Fibroblast of gingiva (primary cell): ENCODE data around the gene DNAH11.
"Not testable (repeated sequence)": the region's sequence is repeated elsewhere in the genome, so short reads cannot be mapped to it uniquely, and the experiment has no call there.

Experiments used
- DNase-seq: peaks from one replicate; pipeline ENCODE4 v3.0.0-alpha.2; 2011; ENCODE audit warnings: low read depth

The DNAH11 gene

DNA sequence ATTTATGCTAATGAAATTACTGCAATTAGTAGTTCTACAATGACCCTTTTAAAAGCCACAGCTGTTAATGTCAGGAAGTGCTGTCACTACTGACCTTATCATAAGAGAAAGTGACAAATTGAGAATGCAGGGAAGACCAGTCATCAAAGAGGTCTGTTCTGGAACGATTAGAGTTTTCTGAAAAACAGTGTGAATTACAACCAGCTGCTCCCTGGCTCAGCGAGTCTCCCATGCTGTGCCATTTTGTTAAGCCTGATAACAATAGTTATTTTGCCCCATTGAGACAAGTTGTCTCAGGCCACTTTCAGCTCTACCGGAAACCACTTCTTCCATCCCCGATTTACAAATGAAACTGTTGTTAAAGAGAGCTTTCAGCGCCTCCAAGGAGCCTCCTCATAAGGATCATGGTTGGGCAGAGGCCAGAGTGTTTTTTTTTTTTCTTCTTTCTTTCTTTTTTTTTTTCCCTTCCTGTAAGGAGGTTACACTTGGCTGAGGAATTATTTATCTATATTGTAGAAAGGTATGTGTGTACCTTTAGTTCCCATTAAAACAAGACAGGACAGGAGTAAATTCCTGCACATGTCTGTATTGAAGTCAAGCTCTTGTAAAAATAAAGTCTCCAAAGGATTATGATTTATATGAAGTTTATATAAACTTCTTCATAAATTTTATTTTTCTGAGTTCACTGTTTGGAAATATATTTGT, 229.2 kb downstream of the DNAH11 start:
- no peak for DNase-seq

DNA sequence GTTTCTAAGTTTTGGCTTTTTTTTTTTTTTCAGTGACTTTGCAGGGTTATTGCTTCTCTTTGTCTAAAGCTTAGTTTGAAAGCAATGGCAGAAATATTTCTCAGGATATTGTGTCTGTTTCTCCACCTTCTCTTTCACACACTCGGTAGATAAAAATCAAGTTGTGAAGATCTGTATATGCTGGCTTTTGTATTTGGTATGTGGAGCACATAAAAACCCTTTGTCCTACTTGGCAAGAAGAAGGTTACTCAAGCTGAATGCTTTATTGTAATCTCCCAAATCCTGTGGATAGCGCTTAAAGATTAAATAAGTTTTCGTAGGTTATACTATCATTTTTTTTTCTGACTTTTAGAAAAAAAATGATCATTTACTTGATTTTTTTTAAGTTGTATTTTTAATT, 230.5 kb downstream of the DNAH11 start:
- DNase-seq = no peak

DNA sequence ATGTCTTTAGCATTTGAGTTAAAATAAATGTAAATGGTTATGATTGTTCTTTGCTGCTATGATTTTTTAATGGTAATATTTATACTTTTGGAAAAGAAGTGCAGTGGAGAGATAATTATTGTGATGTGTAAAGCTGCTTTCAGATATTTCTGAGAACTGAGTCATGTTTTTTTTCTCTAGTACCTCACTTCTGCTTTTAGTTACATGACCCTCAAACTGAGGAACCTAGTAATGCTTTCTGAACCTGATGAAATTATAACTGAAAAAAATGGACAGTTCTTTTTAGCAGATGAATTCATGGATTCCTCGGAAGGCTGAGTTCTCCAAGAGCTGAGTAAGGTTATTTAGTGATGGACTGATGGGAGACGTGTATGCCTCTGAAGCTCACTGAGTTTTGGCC, 235.1 kb downstream of the DNAH11 start:
- no peak for DNase-seq

DNA sequence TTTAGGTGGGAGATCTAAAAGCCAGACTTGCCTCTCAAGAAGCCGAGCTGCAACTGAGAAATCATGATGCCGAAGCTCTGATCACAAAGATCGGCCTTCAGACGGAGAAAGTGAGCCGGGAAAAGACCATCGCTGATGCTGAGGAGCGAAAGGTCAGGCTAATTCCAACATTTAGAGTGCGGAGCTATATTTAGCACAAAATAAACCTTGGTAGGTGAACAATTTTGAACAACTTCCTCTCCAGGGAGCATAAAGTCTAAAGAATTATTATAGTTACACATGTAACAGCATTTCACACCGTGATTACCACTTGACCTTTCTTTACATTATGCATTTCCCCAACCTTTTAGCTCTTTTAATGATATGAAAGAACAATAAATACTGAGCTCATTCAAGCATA, 236.1 kb downstream of the DNAH11 start:
- no peak for DNase-seq

DNA sequence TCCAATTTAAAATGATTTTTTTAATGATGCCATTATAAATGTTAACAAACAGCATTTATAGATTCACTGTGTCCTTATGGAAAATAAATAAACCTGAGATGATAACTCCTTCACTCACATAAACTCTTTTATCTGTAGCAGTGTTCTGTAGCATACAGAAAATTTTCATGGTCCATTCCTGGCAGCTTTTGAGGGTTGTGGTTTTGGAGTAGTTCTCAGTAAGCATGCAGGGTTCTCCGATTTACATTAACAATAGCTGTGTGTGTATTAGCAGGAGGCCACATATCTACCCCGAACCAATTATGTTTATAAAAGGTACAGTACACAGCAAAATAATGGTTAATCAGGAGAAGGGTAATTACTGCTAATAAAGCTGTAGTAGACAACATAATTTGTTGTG, 240.2 kb downstream of the DNAH11 start:
- DNase-seq = no peak

DNA sequence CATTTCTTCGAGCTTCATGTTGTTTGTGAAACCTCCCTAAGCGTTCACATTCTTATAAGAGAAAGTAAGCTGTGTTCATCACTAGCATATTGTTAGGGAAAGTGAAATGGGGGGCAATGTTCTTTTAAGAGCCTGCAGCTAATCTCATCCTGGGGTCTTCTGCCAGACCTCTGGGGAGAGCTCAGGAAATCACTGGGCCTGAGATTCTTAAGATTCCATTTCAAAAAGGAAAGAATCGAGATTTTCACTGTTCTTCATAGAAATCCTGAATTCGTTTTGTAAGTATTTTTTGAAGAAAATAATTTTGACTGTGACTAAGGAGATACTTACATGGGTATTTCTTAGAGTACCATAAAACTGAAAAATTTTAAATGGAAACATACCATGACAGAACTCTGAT, 242.2 kb downstream of the DNAH11 start:
- DNase-seq = no peak

DNA sequence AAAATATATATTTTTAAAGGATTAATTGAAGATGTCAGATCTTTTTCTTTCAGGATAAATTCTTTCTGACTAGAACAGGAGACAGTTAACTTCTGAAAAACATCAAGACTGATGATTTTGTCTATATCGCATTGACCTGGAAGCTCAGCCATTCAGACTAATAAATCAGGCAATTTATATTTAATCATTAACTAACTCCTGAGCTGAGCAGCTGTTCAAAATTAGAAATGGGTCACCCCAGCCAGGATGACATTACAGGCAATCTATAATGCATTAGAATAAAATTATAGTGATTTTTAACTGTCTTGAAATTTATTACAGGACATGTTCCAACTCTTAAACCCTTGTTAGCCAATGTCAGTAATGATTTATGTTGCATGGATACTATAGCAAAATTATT, 263.0 kb downstream of the DNAH11 start:
- DNase-seq = no peak

DNA sequence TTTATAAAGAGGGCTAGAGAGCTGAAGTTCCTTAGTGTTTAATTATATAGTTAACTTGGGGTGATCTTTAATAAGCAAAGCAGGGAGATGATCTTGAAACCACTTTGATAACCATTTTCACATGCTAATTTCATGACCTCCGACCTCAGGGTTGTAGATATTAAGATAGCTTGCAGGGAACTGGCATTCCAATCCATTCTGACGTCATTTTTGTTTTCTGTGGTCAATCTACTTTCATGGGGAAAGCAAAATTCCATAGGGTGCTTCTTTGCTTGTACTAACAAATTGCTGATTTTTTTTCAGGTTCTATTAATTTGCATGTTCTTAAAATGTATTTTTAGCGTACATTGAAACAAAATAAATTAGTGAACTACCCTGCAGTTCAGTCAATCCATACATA, 263.5 kb downstream of the DNAH11 start:
- no peak for DNase-seq

DNA sequence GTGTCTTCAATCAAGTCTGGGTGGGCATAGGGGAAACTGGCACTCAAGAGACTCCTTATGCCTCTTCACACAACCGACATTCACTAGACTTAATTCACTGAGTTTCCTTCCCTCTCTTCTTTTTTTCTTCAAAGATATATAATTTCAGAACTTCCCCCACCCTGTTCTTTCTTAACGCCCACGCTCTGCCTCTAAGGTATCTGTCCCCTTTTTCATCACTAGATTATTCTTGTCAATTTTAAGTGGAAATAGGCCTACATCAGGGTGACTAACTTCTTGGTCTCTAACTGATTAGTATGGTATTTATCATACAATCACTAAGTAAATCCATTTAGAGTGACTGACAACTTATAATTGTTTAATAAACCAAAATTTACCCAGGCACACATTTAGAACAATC, 276.2 kb downstream of the DNAH11 start:
- DNase-seq = no peak

DNA sequence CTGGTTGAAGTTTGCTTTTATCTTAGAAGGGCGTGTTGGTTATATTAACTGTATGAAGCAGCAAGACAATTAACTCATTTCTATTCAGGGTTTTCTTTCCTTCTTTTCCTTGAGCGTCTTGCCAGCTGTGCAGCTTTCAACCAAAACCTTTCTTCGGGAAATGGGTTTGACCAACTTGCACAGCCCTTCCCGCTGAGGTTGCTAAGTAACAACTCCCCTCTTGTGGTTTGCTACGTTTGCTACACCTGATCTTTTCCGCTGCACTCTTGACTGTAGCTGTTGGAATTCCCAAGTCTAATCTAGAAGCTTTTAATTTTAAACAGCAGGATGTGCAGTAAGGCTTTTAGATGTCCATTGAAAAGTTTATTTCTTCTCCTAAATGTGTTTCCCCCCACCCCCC, 286.0 kb downstream of the DNAH11 start:
- DNase-seq = no peak

DNA sequence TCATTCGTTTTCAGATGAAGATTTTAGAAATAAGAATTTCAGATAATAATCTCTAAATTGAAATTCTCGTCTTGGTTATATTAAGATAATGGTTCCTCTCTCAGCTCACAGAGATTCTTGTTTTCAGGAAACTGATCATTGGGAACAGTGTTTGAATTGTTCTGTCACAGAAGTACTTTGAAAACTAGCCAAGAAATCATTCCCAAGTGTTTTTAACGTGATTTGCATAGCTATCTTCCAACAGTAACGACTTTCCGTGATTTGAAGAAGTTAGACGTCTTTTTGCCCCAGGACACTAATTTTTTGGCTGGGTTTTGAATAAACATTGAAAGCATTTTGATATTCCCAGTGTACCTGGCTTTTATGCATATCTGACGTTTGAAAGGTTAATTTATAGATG, 286.9 kb downstream of the DNAH11 start:
- DNase-seq = no peak

DNA sequence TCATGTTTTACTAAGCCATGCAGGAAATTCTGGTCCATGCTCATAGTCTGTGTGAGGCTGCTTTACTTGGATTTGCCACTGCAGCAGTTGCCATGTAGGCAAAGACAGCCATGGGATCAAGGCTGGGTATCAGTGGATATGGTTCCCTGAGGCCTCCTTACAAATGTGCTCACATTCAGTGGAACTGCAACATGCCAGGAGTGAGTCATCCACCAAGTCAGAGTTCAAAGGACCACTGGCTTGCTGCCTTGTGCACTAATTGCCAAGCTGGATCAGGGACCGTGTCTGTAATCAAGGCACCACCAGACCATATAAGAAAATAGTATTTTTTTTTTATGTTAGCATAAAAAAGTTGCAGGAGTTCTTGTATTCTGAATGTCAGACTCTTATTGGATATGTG, 301.9 kb downstream of the DNAH11 start:
- DNase-seq = no peak

DNA sequence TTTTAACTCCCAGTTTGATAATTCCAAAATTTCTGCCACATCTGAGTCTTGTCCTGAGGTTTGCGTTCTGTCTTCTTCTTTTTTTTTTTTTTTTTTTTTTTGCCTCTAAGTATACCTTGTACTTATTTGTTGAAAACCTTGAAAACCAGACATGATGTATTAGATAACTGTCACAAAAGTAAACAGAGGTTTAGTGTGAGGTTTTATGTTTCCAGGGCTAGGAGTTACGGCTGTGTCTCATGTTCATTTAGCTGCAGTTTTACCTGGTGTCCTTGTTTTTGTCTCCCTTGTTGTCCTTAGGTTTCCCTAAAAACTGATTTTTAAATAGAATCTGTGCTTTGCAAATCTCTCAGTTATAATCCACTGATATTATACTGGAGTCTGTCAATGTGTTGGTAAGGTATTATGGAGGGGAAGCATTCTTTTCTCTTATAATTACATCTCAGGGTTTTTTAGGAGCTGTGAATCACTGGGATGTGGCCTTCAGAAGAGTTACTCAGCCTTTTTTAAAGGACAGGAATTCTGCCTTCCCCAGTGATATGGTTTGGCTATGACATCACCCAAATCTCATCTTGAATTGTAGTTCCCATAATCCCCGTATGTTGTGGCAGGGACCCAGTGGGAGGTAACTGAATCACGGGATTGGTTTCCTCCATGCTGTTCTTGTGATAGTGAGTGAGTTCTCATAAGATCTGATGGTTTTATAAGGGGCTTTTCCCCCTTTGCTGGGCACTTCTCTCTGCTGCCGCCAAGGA, 307.9 kb downstream of the DNAH11 start:
- no peak for DNase-seq

DNA sequence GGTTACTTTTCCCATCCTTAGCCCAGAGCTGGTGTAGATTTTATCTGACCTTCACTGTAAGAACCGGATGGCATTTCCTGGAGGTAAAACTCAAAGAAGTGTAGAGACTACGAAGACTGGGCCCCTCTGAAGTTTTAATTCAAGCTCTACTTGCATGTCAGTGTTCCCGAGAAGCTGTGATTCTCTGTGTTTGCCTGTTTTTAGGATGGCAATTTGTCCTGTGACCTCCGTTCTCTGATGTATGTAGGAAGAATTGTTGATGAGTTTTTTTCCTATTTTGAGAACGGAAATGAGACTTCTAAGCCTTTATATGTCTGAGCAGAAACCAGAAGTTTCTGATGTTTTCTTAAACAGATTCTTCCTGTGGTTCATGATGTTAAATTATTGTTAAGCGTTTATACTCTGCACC, 308.7 kb downstream of the DNAH11 start:
- no peak for DNase-seq

DNA sequence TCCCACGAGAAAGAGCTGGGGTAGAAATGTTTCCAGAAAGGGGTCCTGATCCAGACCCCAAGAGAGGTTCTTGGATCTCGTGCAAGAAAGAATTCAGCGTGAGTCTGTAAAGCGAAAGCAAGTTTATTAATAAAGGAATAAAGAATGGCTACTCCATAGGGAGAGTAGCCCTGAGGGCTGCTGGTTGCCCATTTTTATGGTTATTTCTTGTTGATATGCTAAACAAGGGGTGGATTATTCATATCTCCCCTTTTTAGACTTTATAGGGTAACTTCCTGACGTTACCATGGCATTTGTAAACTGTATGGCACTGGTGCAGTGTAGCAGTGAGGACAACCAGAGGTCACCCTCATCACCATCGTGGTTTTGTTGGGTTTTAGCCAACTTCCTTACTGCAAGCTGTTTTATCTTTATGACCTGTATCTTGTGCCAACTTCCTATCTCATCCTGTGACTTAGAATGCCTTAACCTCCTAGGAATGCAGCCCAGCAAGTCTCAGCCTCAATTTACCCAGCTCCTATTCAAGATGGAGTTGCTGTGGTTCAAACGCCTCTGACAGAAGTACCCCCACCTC, 322.9 kb downstream of the DNAH11 start:
- DNase-seq = not testable (repeated sequence)

DNA sequence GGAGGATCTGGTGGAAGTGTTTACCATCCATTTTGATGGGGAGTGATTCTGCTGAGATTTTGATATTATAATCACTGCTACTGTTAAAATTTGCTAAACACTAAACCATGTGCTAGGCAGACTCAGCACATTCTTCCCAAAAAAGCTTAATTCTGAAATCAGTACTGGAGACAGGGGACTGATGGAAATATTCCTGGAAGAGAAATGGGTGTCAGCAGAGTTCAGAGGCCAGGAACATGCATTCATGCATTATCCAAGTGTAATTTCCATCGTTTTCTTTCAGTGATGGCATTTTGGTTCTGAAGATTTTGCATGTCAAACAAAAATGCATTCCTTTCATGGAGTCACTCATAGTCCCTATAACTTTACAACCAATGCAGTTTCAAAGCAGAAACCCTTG, 323.9 kb downstream of the DNAH11 start:
- no peak for DNase-seq

DNA sequence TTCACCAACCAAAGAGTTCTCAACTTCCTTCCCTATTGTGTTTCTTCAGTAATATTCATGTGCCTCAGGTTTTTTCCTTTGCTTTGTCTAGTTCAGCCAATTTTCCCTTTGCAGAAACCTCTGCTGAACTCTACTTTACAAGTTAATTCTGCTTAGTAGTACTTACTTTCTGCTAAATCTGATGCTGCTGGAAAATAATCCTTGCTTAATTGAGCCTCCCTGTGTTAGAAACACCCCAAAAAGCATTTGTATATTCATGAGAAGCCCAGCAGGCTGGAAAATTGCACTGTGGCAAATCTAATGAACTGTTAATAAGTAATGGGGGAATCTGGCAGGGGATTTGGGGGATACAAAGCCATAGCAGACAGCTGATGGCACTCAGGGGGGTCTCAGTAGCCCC, 324.4 kb downstream of the DNAH11 start:
- DNase-seq = no peak

DNA sequence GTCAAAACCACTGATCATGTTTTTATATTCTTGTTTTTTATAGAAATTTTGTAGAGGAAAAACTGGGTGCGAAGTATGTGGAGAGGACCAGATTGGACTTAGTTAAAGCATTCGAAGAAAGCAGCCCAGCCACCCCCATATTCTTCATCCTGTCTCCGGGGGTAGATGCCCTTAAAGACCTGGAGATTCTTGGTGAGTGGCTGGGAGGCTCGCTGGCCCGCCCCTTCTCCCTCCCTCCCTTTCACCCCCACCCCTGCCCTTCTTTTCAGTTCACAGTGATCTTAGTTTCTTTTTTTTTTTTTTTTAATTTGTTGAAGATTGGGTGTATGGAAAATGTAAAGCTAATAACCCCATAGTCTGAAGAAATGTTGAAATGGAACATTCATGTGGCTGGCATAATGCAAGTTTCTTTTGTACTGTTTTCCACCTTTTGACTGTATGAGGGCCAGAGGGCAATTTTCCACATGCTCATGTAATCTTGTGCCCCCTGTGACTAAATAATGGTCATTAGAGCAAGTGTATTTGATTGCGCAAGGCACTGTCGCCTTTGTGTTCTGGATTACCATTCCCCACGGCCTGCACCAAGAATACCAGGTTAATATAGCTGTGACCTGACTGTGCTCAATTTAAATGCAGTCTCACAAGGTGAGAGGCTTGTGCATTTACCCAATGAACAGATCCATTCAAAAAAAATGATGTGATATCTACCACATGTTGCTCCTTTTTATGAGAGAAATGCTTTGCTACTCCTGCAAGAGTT, 325.2 kb downstream of the DNAH11 start:
- no peak for DNase-seq

DNA sequence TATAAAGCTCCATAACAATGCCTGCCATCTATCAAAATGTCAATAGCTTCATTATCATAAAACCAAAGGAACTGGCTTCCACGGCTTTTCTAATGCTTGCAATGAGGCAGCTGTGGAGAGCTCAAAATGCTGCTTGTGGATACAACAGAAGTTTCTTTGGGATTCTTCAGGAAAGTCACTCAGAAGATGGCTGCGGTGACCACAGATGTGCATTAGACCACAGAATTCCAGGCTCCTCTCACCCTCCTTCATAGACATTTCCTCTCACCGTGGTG, 325.7 kb downstream of the DNAH11 start:
- DNase-seq = no peak

DNA sequence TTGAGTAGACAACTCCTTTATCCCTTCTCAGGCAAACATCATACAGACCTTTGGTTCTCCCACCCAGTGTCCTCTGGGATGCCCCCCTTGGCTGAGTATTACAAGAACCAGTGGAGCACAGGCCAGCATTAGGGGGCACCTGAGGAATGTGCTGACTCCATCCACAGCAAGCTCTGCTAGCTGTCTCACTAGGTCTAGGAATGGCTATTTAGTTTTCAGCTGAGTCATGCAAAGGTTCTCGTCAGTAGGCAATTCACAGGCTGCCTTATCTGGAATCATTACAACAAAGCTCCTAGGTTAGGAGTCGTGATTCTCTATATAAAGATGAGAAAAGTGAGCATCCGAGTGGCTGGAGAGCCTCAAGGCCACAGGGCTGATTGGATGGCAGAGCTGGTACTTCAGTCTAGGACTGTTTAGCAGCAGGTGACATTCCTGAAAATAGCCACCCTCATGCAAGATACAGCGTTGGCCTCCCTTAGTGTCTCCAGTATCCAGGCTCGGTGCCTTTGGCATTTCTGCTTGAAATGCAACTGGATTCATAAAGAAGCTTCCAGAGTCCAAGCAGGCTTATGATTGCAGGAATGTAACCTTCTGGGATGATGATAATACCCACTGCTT, 327.1 kb downstream of the DNAH11 start:
- no peak for DNase-seq

DNA sequence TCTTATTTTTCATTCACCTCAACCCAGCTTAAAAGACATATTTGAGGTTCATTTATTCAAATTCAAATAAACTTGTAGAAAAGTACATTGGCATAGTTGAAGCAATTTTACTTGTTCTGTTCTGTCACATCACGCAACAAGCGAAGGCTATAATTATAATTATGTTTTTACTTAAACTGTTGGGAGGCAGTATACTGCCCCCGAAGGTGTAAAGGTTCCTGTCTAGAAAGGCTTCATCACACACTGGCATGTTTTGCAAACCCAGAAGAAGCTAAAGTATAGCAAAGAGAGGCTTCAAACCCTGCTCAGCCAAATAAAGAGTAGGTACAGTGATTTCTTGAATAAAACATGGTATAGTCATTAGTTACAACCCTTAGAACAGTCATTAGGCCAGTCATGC, 340.2 kb downstream of the DNAH11 start:
- no peak for DNase-seq

DNA sequence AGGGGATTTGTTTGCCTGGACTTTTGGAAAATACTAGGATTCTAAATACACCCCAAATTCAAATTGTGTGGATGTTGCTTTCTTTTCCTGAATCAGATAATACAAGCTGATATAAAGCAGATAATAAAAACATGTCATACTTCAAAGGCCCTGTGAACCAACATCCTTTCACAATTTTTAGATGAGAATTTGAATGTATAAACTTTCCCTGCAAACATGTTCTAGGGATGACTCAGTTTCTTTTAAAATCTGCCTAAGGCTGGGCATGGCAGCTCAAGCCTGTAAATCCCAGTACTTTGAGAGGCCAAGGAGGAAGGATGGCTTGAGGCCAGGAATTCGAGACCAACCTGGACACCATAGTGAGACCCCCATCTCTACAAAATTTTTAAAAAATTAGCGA, 340.7 kb downstream of the DNAH11 start:
- not testable (repeated sequence) for DNase-seq

DNA sequence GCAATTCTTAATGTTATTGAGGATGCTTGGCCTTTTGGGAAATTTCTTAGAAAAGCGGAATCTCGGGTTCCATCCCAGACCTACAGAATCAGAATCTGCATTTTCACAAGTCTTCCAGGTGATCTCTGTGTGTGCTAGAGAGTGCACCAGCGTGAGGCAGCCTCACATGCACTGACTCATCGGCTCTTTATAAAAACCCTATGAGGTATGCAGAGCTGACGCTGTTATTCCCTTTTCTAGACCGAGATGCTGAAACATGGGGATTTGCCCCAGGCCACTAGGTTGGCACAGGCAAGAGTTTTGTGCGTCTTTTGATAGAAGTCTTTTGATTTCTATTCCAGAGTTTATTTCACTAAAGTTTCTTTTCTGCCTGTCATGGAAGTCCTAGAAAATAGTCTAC, 341.7 kb downstream of the DNAH11 start:
- no peak for DNase-seq
